ENCODE results near the gene NOVA2.

The NOVA2 gene

GRCh38 chr19:45999653-46000121 lies 26.0 kb upstream of the NOVA2 start:
- no peak overlapping the region for H3K4me3 ChIP-seq (ENCODE audit: low read depth, low read length)
- TF ChIP-seq CTCF (IDR thresholded peaks at IDR 0.05; ENCODE audit: low read depth, low read length) = no peak

GRCh38 chr19:45998834-45999233 lies 25.2 kb upstream of the NOVA2 start:
- H3K4me3 ChIP-seq (ENCODE audit: low read depth, low read length) = no peak overlapping the region
- no peak for TF ChIP-seq CTCF (IDR thresholded peaks at IDR 0.05; ENCODE audit: low read depth, low read length)

- no peak for TF ChIP-seq CTCF (IDR thresholded peaks at IDR 0.05; ENCODE audit: low read depth, low read length)
- H3K4me3 ChIP-seq (ENCODE audit: low read depth, low read length) = no peak overlapping the region
Measured at GRCh38 chr19:45996933-45997332, 23.3 kb upstream of the NOVA2 start.

GRCh38 chr19:45995715-45996385 lies 22.2 kb upstream of the NOVA2 start:
- H3K4me3 ChIP-seq (ENCODE audit: low read depth, low read length) = peak overlapping the region; percentile 89
- TF ChIP-seq CTCF (IDR thresholded peaks at IDR 0.05; ENCODE audit: low read depth, low read length) = no peak

- peak within 1 kb of the TSS; percentile 89 for H3K4me3 ChIP-seq (ENCODE audit: low read depth, low read length)
- TF ChIP-seq CTCF (IDR thresholded peaks at IDR 0.05; ENCODE audit: low read depth, low read length) = no peak
Measured at GRCh38 chr19:45994998-45995714, 21.5 kb upstream of the NOVA2 start, which contains the start of gene CCDC61. CCDC61 (plus strand) TSS chr19:45995467; CDS start chr19:46003019, 7,552 bp downstream.

- TF ChIP-seq CTCF (IDR thresholded peaks at IDR 0.05; ENCODE audit: low read depth, low read length) = no peak
- H3K4me3 ChIP-seq (ENCODE audit: low read depth, low read length) = peak overlapping the region; percentile 67
Measured at GRCh38 chr19:45994456-45994997, 20.9 kb upstream of the NOVA2 start.

All from WI38 (cell line).